IPS-20b (cell line): ENCODE data around the gene TRAF3.

Experiments
- H3K27ac ChIP-seq: one replicate; pipeline ENCODE4 v1.5.1; 2013; ENCODE audit warnings: low read length
- H3K27me3 ChIP-seq: 2 replicates; pipeline ENCODE4 v1.6.1; 2013; ENCODE audit warnings: mild to moderate bottlenecking, low read length, inconsistent platforms; ENCODE audit not compliant: insufficient read depth
- H3K36me3 ChIP-seq: 2 replicates; pipeline ENCODE4 v1.6.1; 2013; ENCODE audit warnings: low read depth, mild to moderate bottlenecking, inconsistent platforms, low read length, moderate library complexity; ENCODE audit not compliant: insufficient read depth
- H3K4me1 ChIP-seq: 2 replicates; pipeline ENCODE4 v1.6.1; 2013; ENCODE audit warnings: mild to moderate bottlenecking, control low read depth, inconsistent platforms, low read length, moderate library complexity; ENCODE audit not compliant: insufficient read depth
- H3K4me3 ChIP-seq: 2 replicates; pipeline ENCODE4 v1.5.1; 2013; ENCODE audit warnings: mild to moderate bottlenecking, low read length, inconsistent platforms
- H3K9ac ChIP-seq: 2 replicates; pipeline ENCODE4 v1.6.1; 2013; ENCODE audit warnings: low read depth, mild to moderate bottlenecking, inconsistent platforms, low read length, moderate library complexity
- H3K9me3 ChIP-seq: 2 replicates; pipeline ENCODE4 v1.6.1; 2013; ENCODE audit warnings: mild to moderate bottlenecking, low read depth, low read length, inconsistent platforms; ENCODE audit not compliant: insufficient read depth

TRAF3 gene

GRCh38 chr14:102949062-102949800, 172.0 kb downstream of the TRAF3 start:
- no peaks in the 10 kb centered on the region for H3K27me3 ChIP-seq
- no peaks in the 10 kb centered on the region for H3K4me1 ChIP-seq
- no peak overlapping the region for H3K4me3 ChIP-seq
- peaks cover 87% of the 10 kb centered on the region for H3K36me3 ChIP-seq
- no peak overlapping the region for H3K27ac ChIP-seq
- no peak overlapping the region for H3K9ac ChIP-seq
- H3K9me3 ChIP-seq, result no peaks in the 10 kb centered on the region

DNA sequence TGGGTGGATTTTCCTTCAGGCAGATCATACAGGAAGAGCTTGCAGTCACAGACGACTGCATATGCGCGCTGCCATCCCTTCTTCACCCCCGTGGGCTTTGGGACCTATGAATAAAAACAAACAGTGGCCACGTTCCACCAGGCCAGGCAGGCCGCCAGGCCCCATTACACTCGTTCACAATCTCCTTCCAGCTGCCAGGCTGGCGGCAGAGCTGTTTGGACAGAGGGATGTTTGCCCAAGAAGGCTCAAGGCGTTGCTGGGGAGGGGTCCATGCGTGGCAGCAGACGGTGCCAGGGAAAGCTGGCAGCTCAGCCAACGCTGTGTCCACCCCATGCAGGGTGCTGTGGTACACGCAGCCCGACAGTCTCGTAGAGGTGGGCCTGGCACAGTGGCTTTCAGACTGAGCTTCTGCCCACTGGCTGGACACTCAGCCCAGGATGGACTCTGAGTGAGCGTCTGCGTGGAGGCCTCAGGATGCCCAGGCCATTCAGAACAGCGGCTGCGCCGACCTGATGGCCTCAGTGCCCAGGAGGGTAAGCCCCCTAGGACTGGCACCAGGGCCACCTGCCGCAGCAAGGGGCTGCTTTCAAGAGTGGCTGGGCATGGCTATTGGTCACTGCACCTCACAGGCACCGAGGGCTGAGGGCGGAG, 172.7 kb downstream of the TRAF3 start:
- H3K36me3 ChIP-seq, result peaks cover 88% of the 10 kb centered on the region
- no peak overlapping the region for H3K4me3 ChIP-seq
- H3K4me1 ChIP-seq, result no peaks in the 10 kb centered on the region
- no peak overlapping the region for H3K27ac ChIP-seq
- no peaks in the 10 kb centered on the region for H3K27me3 ChIP-seq
- H3K9ac ChIP-seq, result no peak overlapping the region
- no peaks in the 10 kb centered on the region for H3K9me3 ChIP-seq

DNA sequence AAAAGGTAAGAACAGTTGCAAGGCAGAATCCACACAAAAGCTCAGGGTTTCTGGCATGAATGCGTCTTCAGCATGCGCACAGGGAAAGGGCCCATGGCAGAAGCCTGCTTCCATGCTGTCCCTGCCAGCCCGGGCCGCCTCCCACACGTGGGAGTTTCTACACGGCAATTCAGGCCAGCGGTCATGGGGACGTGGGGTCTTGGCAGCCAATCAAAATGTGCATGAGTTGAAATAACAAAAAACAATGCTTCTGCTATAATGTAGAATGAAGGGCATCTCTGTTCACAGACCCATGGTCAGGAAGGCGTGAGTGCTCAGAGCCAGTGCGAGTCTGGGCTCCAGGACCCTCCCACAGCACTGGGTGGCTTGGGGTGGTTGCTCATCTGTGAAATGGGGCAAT, 173.8 kb downstream of the TRAF3 start:
- Histone ChIP-seq H3K36me3 (peaks cover 89% of the 10 kb centered on the region), H3K4me3 (no peak overlapping the region), H3K4me1 (no peaks in the 10 kb centered on the region), H3K27me3 (no peaks in the 10 kb centered on the region), H3K9ac (no peak overlapping the region), H3K27ac (no peak overlapping the region), H3K9me3 (no peaks in the 10 kb centered on the region)

GRCh38 chr14:102951799-102952198, 174.6 kb downstream of the TRAF3 start:
- Histone ChIP-seq H3K4me1 (no peaks in the 10 kb centered on the region), H3K4me3 (no peak overlapping the region), H3K9me3 (no peaks in the 10 kb centered on the region), H3K27me3 (no peaks in the 10 kb centered on the region), H3K27ac (no peak overlapping the region), H3K9ac (no peak overlapping the region), H3K36me3 (peaks cover 88% of the 10 kb centered on the region)

DNA sequence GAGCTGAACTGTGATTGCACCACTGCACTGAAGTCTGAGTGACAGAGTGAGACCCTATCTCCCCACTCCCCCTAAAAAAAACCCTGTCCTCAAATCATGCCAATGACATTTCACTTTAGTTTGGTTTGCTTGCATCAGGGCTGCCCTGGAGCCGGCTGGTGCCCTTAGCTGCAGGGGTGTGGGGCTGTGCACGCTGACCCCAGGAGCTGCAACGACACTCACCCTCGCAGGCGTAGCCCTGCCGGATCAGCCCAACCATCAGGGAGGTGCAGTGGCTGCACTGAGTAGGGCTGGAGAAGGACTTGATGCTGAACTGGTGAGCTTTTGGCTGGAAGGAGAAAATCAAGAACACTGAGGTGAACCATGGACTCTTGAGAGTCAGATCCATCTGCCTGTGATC, 175.0 kb downstream of the TRAF3 start:
- H3K9ac ChIP-seq, result no peak overlapping the region
- no peak overlapping the region for H3K27ac ChIP-seq
- H3K4me1 ChIP-seq, result no peaks in the 10 kb centered on the region
- H3K4me3 ChIP-seq, result no peak overlapping the region
- H3K9me3 ChIP-seq, result no peaks in the 10 kb centered on the region
- H3K36me3 ChIP-seq, result peaks cover 86% of the 10 kb centered on the region
- no peaks in the 10 kb centered on the region for H3K27me3 ChIP-seq

DNA sequence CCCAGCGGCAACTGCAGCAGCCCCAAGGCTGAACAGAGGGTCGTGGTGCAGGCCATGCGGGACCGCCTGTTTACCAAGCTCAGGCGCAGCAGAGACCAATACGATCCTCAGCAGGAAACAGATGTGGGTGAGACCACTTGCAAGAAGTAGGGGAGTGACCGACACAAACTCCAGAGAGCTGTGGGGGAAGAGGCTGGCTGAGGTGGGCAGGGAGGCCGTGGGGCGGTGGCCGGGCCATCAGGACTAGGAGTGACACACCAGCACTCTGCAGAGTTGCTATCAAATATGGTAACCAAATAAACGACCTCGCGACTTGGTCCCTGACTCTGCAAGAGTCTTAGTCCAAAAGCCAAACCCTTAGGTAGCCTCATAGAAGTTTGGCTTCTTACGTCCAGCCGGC, 175.9 kb downstream of the TRAF3 start:
- no peak overlapping the region for H3K9ac ChIP-seq
- H3K4me3 ChIP-seq, result no peak overlapping the region
- H3K27me3 ChIP-seq, result no peaks in the 10 kb centered on the region
- no peak overlapping the region for H3K27ac ChIP-seq
- H3K4me1 ChIP-seq, result no peaks in the 10 kb centered on the region
- H3K9me3 ChIP-seq, result no peaks in the 10 kb centered on the region
- H3K36me3 ChIP-seq, result peaks cover 92% of the 10 kb centered on the region

DNA sequence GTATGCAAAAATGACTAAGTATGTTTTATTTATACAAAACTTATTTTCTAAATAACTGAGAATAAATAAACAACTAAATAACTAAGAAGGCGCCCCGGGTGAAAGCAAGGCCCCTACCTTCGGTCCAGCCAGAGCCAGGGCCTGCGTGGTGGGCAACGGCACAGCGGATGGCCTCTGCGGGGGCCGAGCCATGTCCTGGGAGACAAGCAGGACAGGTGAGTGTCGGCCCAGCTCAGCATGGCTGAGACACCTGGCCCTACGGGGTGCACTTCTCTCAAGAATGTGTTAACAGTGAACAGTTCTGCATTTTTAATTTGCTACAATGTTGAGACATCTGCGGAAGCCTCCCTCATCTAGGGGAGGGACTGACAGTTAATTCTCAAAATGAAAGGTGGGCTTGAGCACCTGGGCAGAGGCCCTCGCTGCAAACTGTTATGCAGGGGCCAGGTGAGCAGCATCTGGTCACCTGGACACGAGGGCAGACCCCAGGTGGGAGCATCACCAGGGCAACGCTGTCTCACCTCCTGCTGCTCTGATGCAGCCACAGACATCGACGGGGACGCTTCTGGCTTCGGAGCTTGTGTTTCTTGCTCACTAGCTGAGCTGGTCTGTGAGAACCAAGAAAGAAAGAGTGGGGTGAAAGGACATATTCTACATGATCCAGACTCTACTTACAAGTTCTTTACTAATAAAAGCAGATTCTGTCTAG, 177.0 kb downstream of the TRAF3 start:
- H3K27me3 ChIP-seq, result no peaks in the 10 kb centered on the region
- no peaks in the 10 kb centered on the region for H3K9me3 ChIP-seq
- H3K4me3 ChIP-seq, result no peak overlapping the region
- peaks cover 94% of the 10 kb centered on the region for H3K36me3 ChIP-seq
- no peak overlapping the region for H3K9ac ChIP-seq
- no peaks in the 10 kb centered on the region for H3K4me1 ChIP-seq
- no peak overlapping the region for H3K27ac ChIP-seq

- H3K4me1 ChIP-seq, result no peaks in the 10 kb centered on the region
- no peak overlapping the region for H3K9ac ChIP-seq
- peaks cover 90% of the 10 kb centered on the region for H3K36me3 ChIP-seq
- no peaks in the 10 kb centered on the region for H3K27me3 ChIP-seq
- no peak overlapping the region for H3K4me3 ChIP-seq
- no peak overlapping the region for H3K27ac ChIP-seq
- no peaks in the 10 kb centered on the region for H3K9me3 ChIP-seq
Measured at GRCh38 chr14:102955636-102956408, 178.6 kb downstream of the TRAF3 start.

DNA sequence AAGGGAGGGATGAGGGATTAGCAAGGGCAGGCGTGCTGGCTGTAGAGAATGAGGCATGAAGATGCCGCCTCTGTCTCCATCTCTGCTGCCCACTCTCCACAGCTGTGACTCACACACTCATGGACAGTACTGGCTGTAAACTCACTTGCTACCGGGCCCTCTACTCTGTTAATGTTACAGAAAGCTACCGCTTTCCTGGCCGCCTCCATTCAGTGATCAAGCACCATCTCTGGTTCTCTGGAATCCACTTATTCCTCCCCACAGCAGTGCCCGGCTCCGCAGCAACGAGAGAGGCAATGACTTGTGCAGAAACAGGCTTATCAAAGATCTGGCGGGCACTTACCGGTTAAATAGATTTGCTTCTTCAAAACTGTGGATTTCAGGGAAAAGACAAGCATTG, 180.0 kb downstream of the TRAF3 start:
- Histone ChIP-seq H3K9ac (no peak overlapping the region), H3K27ac (no peak overlapping the region), H3K27me3 (no peaks in the 10 kb centered on the region), H3K4me1 (no peaks in the 10 kb centered on the region), H3K4me3 (no peak overlapping the region), H3K36me3 (peaks cover 90% of the 10 kb centered on the region), H3K9me3 (no peaks in the 10 kb centered on the region)

- Histone ChIP-seq H3K4me1 (no peaks in the 10 kb centered on the region), H3K9ac (no peak overlapping the region), H3K4me3 (no peak overlapping the region), H3K27ac (no peak overlapping the region), H3K27me3 (no peaks in the 10 kb centered on the region), H3K9me3 (no peaks in the 10 kb centered on the region), H3K36me3 (peaks cover 90% of the 10 kb centered on the region)
Measured at GRCh38 chr14:102958461-102958860, 181.2 kb downstream of the TRAF3 start.
